HepG2 (cell line): Measurements from ENCODE around the gene CD2.

Source experiments
- KDM1A ChIP-seq: IDR thresholded peaks from 2 replicates; pipeline ENCODE4 v1.6.1; 2016; ENCODE audit warnings: missing compliant biosample characterization
- POLR2A ChIP-seq, 2 experiments: IDR thresholded peaks; 2 replicates each; pipeline ENCODE4 v1.6.1; 2011; ENCODE audit warnings: low read depth in 2 of 2, low read length in 2 of 2, mild to moderate bottlenecking in 1 of 2, moderate library complexity in 1 of 2; ENCODE audit not compliant: insufficient read depth in 1 of 2
- POLR2AphosphoS5 ChIP-seq: IDR thresholded peaks from 2 replicates; pipeline ENCODE4 v1.6.1; 2012; ENCODE audit warnings: low read depth, low read length
- RNF219 ChIP-seq: sonication (generic); formaldehyde crosslinking; IDR thresholded peaks from 2 replicates; pipeline ENCODE4 v1.5.0; 2020; ENCODE audit warnings: mild to moderate bottlenecking, missing genetic modification reagents
- STAG1 ChIP-seq: sonication (generic); formaldehyde crosslinking; IDR thresholded peaks from 2 replicates; pipeline ENCODE4 v1.4.0; 2020; ENCODE audit warnings: missing genetic modification reagents
- ZNF232 ChIP-seq: sonication (generic); formaldehyde crosslinking; IDR thresholded peaks from 2 replicates; pipeline ENCODE4 v1.4.0; 2020; ENCODE audit warnings: missing genetic modification reagents, borderline replicate concordance
- ZNF460 ChIP-seq: sonication (generic); formaldehyde crosslinking; IDR thresholded peaks from 2 replicates; pipeline ENCODE4 v1.5.1; 2020; ENCODE audit warnings: missing genetic modification reagents, mild to moderate bottlenecking, borderline replicate concordance
- ZNF878 ChIP-seq: sonication (generic); formaldehyde crosslinking; IDR thresholded peaks from 2 replicates; pipeline ENCODE4 v1.8.1; 2023; ENCODE audit warnings: mild to moderate bottlenecking, missing genetic modification reagents, moderate library complexity
- ZSCAN29 ChIP-seq: sonication (generic); formaldehyde crosslinking; conservative IDR thresholded peaks from 2 replicates; pipeline ENCODE4 v1.4.0; 2020; ENCODE audit warnings: mild to moderate bottlenecking, missing genetic modification reagents
- TF ChIP-seq, protein P1 (sequence below): sonication (generic); formaldehyde crosslinking; IDR thresholded peaks from 2 replicates; pipeline ENCODE4 v1.5.0; 2020; ENCODE audit warnings: mild to moderate bottlenecking, missing genetic modification reagents, moderate library complexity

GRCh38 chr1:116769561-116769977, 15.3 kb downstream of the CD2 start:
- TF ChIP-seq ZSCAN29 (CRISPR knock-in tag) (no peak), KDM1A (no peak), STAG1 (CRISPR knock-in tag) (no peak), ZNF232 (CRISPR knock-in tag) (no peak), POLR2A (IDR thresholded peaks at IDR 0.05; ENCODE audit: insufficient read depth in 1 of 2, low read depth in 2 of 2, low read length in 2 of 2) (no peak), ZNF878 (no peak), ZNF460 (CRISPR knock-in tag) (no peak), RNF219 (no peak), POLR2AphosphoS5 (no peak)
- TF ChIP-seq, protein P1, sequence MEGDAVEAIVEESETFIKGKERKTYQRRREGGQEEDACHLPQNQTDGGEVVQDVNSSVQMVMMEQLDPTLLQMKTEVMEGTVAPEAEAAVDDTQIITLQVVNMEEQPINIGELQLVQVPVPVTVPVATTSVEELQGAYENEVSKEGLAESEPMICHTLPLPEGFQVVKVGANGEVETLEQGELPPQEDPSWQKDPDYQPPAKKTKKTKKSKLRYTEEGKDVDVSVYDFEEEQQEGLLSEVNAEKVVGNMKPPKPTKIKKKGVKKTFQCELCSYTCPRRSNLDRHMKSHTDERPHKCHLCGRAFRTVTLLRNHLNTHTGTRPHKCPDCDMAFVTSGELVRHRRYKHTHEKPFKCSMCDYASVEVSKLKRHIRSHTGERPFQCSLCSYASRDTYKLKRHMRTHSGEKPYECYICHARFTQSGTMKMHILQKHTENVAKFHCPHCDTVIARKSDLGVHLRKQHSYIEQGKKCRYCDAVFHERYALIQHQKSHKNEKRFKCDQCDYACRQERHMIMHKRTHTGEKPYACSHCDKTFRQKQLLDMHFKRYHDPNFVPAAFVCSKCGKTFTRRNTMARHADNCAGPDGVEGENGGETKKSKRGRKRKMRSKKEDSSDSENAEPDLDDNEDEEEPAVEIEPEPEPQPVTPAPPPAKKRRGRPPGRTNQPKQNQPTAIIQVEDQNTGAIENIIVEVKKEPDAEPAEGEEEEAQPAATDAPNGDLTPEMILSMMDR (CRISPR knock-in tag) = no peak
